T-cell (primary cell): Measurements from ENCODE around the gene PKM. TPM values are rescaled to one million over a fixed set of nuclear protein-coding genes. Genes with fewer than 3 reads are reported as not detected.

Experiments used
- ATAC-seq, 4 experiments: fragments of 200-7000 bp in 3 of 4; fragments of 150-1000 bp in 1 of 4; cut with Tn5 transposase; replicated peaks in 1 of 4; 1 replicate in 3 of 4; 2 replicates in 1 of 4; pipeline ENCODE4 v1.10.0; 2021; ENCODE audit warnings: moderate library complexity in 3 of 4, mild to moderate bottlenecking in 2 of 4, moderate number of reproducible peaks in 1 of 4
- CTCF ChIA-PET, 2 donors: fragments of 300-600 bp; sonication (Branson Sonifier 250); formaldehyde crosslinking; loops; one replicate each; lab custom pipeline; 2022; ENCODE audit warnings: antibody characterized with exemption in 2 of 2; lab: Charles Lee
- POLR2A ChIA-PET, 2 donors: fragments of 300-600 bp; sonication (Branson Sonifier 250); formaldehyde crosslinking; loops; one replicate each; lab custom pipeline; 2022; ENCODE audit warnings: antibody characterized with exemption in 2 of 2; lab: Charles Lee
- DNase-seq, 35 experiments: peaks; one replicate each; pipeline versions ENCODE4 v3.0.0 to v3.0.0-alpha.2; 2013 to 2023
- H3K27ac ChIP-seq: one replicate; pipeline ENCODE4 v1.5.1; 2013; ENCODE audit warnings: low read length
- H3K27me3 ChIP-seq, 2 experiments: replicated peaks in 1 of 2; 1 replicate in 1 of 2; 2 replicates in 1 of 2; pipeline versions ENCODE4 v1.6.1 to v1.7.0; 2013; ENCODE audit warnings: low read length in 1 of 2, mixed read lengths in 1 of 2; ENCODE audit not compliant: control insufficient read depth in 2 of 2, insufficient read depth in 2 of 2; ENCODE audit errors: extremely low read depth in 1 of 2
- H3K36me3 ChIP-seq, 2 donors: 1 replicate in 1 of 2; 2 replicates in 1 of 2; pipeline versions ENCODE4 v1.6.1 to v1.7.0; 2013; ENCODE audit warnings: low read length in 1 of 2; ENCODE audit not compliant: control insufficient read depth in 2 of 2, insufficient read depth in 1 of 2; ENCODE audit errors: extremely low read depth in 1 of 2
- H3K4me1 ChIP-seq, 2 experiments: 1 replicate in 1 of 2; 2 replicates in 1 of 2; pipeline versions ENCODE4 v1.6.1 to v1.7.0; 2013; ENCODE audit warnings: low read length in 2 of 2, mixed read lengths in 1 of 2; ENCODE audit not compliant: insufficient read depth in 2 of 2, control insufficient read depth in 1 of 2; ENCODE audit errors: extremely low read depth in 1 of 2
- H3K4me3 ChIP-seq, 2 donors: 1 replicate in 1 of 2; 2 replicates in 1 of 2; pipeline versions ENCODE4 v1.5.1 to v1.7.0; 2013; ENCODE audit warnings: mild to moderate bottlenecking in 2 of 2, low read length in 1 of 2, moderate library complexity in 1 of 2; ENCODE audit not compliant: control insufficient read depth in 1 of 2; ENCODE audit errors: extremely low read depth in 1 of 2
- H3K9me3 ChIP-seq: 2 replicates; pipeline ENCODE4 v1.7.0; 2013
- H3K27ac Mint-ChIP-seq, 2 donors: one replicate each; pipeline ENCODE4 v1.8.0; 2020 to 2021; ENCODE audit warnings: mild to moderate bottlenecking in 2 of 2, mixed read lengths in 2 of 2
- H3K27me3 Mint-ChIP-seq, 2 donors: one replicate each; pipeline ENCODE4 v1.8.0; 2021 to 2022; ENCODE audit warnings: mixed read lengths in 2 of 2
- H3K36me3 Mint-ChIP-seq: one replicate; pipeline ENCODE4 v1.8.0; 2021; ENCODE audit warnings: mixed read lengths
- H3K4me1 Mint-ChIP-seq, 3 donors: one replicate each; pipeline ENCODE4 v1.8.0; 2020 to 2022; ENCODE audit warnings: mixed read lengths in 3 of 3, mild to moderate bottlenecking in 1 of 3
- H3K4me3 Mint-ChIP-seq, 3 donors: one replicate each; pipeline ENCODE4 v1.8.0; 2020 to 2022; ENCODE audit warnings: mild to moderate bottlenecking in 3 of 3, mixed read lengths in 3 of 3, moderate library complexity in 3 of 3
- H3K9me3 Mint-ChIP-seq, 3 donors: one replicate each; pipeline ENCODE4 v1.8.0; 2020 to 2022; ENCODE audit warnings: mixed read lengths in 3 of 3
- WGBS: methylation state at CpG from one replicate; pipeline ENCODE4 v1.1.5; 2013; ENCODE audit warnings: missing lambda C conversion rate; ENCODE audit not compliant: insufficient coverage; 5-methylcytosine and 5-hydroxymethylcytosine counted together
- total RNA-seq, 35 experiments: library from RNA in 6 of 35; stranded (reverse) in 6 of 35; fragments of 120-200 nt in 1 of 35; gene quantifications; one replicate each; pipeline versions ENCODE4 v1.2.1 to v1.2.4 and lab custom pipeline; 2013 to 2026

The PKM gene
- total RNA-seq, 5 donors from 2014 or later (not counting 1 experiment from before 2014, with no cell fraction given), result 293 to 412 (median 370) TPM

DNA sequence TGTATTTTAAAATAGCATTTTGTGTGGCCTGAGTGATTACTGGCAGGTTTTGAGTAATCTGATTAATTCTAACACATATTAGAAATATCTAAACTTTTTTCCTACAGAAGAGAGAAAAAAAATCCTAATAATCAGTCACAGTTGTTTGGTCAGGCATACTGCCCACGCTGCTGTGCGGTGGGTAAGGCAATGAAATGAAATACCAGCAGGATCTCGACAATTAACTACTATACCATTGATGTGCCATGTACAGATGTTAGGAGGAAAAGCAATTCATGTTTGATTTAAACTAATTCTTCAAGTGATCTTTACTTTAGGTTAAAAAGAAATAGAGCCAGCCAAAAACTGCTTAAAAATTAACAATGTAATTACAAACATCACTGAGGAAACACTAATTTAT lies 38.6 kb downstream of the PKM start:
- Mint-ChIP-seq H3K9me3 (no peaks in the 10 kb centered on the region), H3K27ac (peak overlapping the region in 1 of 2 donors; percentile 36), H3K27me3 (peaks cover 21 to 27% of the 10 kb centered on the region in 2 donors), H3K4me3 (no peak overlapping the region), H3K4me1 (peaks cover 0 to 6% (median 2%) of the 10 kb centered on the region in 3 donors), H3K36me3 (no peaks in the 10 kb centered on the region)
- ChIA-PET CTCF (no interaction called here), POLR2A (no interaction called here)
- DNase-seq, result no peak
- Histone ChIP-seq H3K4me1 (peaks cover 0 to 6% of the 10 kb centered on the region in 2 experiments), H3K27ac (no peak overlapping the region), H3K4me3 (no peak overlapping the region), H3K36me3 (no peaks in the 10 kb centered on the region), H3K9me3 (no peaks in the 10 kb centered on the region), H3K27me3 (peaks cover 0 to 30% of the 10 kb centered on the region in 2 experiments)
- WGBS, result no CpG with 5 or more reads among the region's 3 CpGs
- no peak for ATAC-seq

DNA sequence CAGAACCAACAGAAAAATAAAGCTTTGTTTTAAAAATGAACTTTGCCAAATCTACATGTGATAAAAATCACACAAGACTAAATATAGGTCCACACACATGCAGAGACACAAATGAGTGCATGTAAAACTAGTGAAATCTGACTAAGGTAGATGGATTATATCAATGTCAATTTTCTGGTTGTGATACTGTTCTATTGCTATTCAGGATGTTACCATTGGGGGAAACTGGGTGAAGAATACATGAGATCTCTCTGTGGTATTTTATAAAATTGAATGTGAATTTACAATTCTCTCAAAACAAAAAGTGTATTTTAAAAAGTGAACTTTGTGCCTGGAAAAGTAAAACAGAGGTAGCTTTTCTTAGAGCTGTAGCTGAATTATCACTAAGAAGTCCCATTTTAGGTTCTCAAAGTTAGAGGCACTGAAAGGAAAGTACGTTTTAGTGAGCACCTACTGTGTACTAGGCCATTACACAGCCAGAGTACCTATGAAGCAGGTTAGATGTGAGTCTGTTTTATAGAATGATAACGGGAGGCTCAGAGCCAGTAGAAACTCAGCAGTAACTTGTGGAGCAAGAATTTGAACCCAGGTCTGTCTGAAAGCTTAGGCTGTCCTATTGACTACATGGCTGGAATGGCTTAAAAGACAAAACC lies 41.6 kb downstream of the PKM start:
- no peaks in the 10 kb centered on the region for H3K4me1 Mint-ChIP-seq
- no peaks in the 10 kb centered on the region for H3K36me3 Mint-ChIP-seq
- Histone ChIP-seq H3K4me1 (no peaks in the 10 kb centered on the region), H3K9me3 (no peaks in the 10 kb centered on the region), H3K4me3 (no peak overlapping the region), H3K27ac (no peak overlapping the region), H3K27me3 (peaks cover 4 to 13% of the 10 kb centered on the region in 2 experiments), H3K36me3 (no peaks in the 10 kb centered on the region)
- ATAC-seq (no peak), DNase-seq (no peak)
- ChIA-PET CTCF (no interaction called here), POLR2A (interaction anchor here in 1 of 2 donors (0.7 kb wide), 1 partner anchor 10 kb away, joined by 4 read pairs; no protein-coding TSS in a partner anchor)
- no peak overlapping the region for H3K4me3 Mint-ChIP-seq
- peaks cover 18 to 20% of the 10 kb centered on the region in 2 donors for H3K27me3 Mint-ChIP-seq
- no peaks in the 10 kb centered on the region for H3K9me3 Mint-ChIP-seq
- H3K27ac Mint-ChIP-seq, result no peak overlapping the region
- WGBS, result 100% methylated on average over 1 of the region's 2 CpGs

DNA sequence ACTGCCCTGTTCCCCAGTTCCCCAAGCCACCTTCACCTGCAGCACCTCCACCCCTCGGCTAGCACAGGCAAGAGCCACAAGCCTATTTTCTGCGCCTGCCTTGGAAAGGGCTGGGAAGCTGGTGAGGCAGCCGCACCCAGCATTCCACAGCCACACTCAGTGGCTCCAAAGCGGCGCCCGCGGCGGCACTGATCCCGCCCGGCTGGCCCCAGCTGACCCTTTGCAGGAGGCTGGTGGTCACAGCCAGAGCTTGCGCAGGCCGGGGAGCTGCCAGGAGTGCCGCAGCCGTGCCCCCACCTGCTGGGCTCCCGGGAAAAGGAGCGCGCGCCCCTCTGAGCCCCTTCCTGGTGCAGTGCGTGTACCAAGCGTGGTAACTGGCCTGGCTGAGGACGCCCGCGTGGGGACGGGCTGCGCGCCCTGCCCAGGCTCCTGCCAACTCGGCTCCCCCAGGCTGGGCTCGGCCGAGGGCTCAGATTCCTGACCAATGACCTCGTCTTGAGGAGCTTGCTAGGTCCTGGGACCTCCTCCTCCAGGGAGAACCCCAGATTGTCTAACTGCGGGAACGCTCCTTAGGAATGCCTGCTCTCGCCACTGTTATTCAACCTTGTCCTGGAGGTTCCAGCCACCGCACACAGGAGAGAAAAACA lies 46.7 kb downstream of the PKM start:
- H3K9me3 Mint-ChIP-seq, result no peaks in the 10 kb centered on the region
- Histone ChIP-seq H3K9me3 (no peaks in the 10 kb centered on the region), H3K4me3 (no peak overlapping the region), H3K4me1 (peaks cover 0 to 2% of the 10 kb centered on the region in 2 experiments), H3K27ac (no peak overlapping the region), H3K36me3 (no peaks in the 10 kb centered on the region), H3K27me3 (peaks cover 8 to 39% of the 10 kb centered on the region in 2 experiments)
- peaks cover 33 to 43% of the 10 kb centered on the region in 2 donors for H3K27me3 Mint-ChIP-seq
- WGBS, result 10% methylated on average over 30 of the region's 34 CpGs
- H3K36me3 Mint-ChIP-seq, result no peaks in the 10 kb centered on the region
- no peak for DNase-seq
- POLR2A ChIA-PET, result no interaction called here
- CTCF ChIA-PET, result no interaction called here
- no peak overlapping the region for H3K27ac Mint-ChIP-seq
- H3K4me1 Mint-ChIP-seq, result no peaks in the 10 kb centered on the region
- ATAC-seq, result no peak
- no peak overlapping the region for H3K4me3 Mint-ChIP-seq

DNA sequence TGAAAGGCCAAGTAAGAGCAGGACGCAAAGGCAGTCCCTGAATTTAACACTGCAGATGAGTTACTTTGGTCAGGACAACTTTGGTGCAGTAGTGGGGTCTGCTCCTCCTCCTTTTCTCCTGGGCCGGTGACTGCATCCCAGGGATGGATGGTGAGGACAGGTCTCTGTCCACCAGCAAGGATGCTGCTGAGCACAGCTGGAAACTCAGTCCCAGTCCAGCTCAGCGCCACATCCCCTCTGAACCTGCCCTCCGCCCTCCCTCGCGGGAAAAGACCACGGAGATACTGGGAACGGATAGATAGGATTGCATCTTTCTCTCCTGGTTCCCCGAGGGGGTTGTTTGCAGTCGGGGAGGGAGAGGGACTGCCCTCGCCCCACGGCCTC lies 47.2 kb downstream of the PKM start:
- ChIA-PET POLR2A (no interaction called here), CTCF (no interaction called here)
- H3K4me3 ChIP-seq, result no peak overlapping the region
- no peaks in the 10 kb centered on the region for H3K9me3 ChIP-seq
- Mint-ChIP-seq H3K36me3 (no peaks in the 10 kb centered on the region), H3K27me3 (peaks cover 31 to 43% of the 10 kb centered on the region in 2 donors), H3K9me3 (no peaks in the 10 kb centered on the region), H3K4me1 (no peaks in the 10 kb centered on the region), H3K27ac (no peak overlapping the region), H3K4me3 (no peak overlapping the region)
- H3K4me1 ChIP-seq, result peaks cover 0 to 2% of the 10 kb centered on the region in 2 experiments
- WGBS, result 79% methylated on average over 7 of the region's 12 CpGs
- peaks cover 8 to 43% of the 10 kb centered on the region in 2 experiments for H3K27me3 ChIP-seq
- DNase-seq, result no peak
- no peak for ATAC-seq
- no peak overlapping the region for H3K27ac ChIP-seq
- no peaks in the 10 kb centered on the region for H3K36me3 ChIP-seq

DNA sequence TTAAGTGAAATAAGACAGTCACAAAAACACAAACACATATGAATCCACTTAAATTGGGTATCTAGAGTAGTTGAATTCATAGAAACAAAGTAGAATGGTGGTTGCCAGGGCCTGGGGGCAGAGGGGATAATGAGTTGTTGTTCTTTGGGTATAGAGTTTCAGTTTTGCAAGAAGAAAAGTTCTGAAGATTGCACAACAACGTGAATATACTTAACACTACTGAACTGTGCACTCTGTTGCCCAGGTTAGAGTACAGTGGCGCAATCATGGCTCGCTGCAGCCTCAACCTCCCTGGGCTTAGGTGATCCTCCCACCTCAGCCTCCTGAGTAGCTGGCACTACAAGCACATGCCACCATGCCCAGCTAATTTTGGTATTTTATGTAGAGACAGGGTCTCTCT lies 48.3 kb downstream of the PKM start:
- no CpG with 5 or more reads among the region's 3 CpGs for WGBS
- no peak overlapping the region for H3K4me3 ChIP-seq
- H3K9me3 ChIP-seq, result no peaks in the 10 kb centered on the region
- ATAC-seq (no peak), DNase-seq (no peak)
- no peak overlapping the region for H3K27ac ChIP-seq
- ChIA-PET CTCF (no interaction called here), POLR2A (no interaction called here)
- peaks cover 8 to 40% of the 10 kb centered on the region in 2 experiments for H3K27me3 ChIP-seq
- Mint-ChIP-seq H3K9me3 (no peaks in the 10 kb centered on the region), H3K27me3 (peaks cover 31 to 39% of the 10 kb centered on the region in 2 donors), H3K4me3 (no peak overlapping the region), H3K27ac (no peak overlapping the region), H3K4me1 (no peaks in the 10 kb centered on the region), H3K36me3 (no peaks in the 10 kb centered on the region)
- no peaks in the 10 kb centered on the region for H3K36me3 ChIP-seq
- peaks cover 0 to 2% of the 10 kb centered on the region in 2 experiments for H3K4me1 ChIP-seq

DNA sequence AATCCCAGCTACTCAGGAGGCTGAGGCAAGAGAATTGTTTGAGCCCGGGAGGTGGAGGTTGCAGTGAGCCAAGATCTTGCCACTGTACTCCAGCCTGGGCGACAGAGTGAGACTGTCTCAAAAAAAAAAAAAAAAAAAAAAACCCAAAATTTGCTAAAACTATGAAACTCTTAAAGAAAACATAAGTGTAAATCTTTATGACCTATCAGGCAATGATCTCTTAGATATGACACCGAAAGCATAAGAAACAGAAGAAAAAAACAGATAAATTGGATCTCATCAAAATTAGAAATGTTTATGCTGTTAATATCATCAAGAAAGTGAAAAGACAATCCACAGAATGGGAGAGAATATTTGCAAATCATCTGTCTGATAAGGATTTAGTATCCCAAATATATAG lies 48.7 kb downstream of the PKM start:
- Histone ChIP-seq H3K4me3 (no peak overlapping the region), H3K4me1 (peaks cover 0 to 2% of the 10 kb centered on the region in 2 experiments), H3K9me3 (no peaks in the 10 kb centered on the region), H3K36me3 (no peaks in the 10 kb centered on the region), H3K27ac (no peak overlapping the region), H3K27me3 (peaks cover 8 to 40% of the 10 kb centered on the region in 2 experiments)
- CTCF ChIA-PET, result no interaction called here
- Mint-ChIP-seq H3K9me3 (no peaks in the 10 kb centered on the region), H3K27ac (no peak overlapping the region), H3K27me3 (peaks cover 31 to 39% of the 10 kb centered on the region in 2 donors), H3K4me3 (no peak overlapping the region), H3K36me3 (no peaks in the 10 kb centered on the region), H3K4me1 (no peaks in the 10 kb centered on the region)
- WGBS, result no CpG with 5 or more reads among the region's 3 CpGs
- DNase-seq (no peak), ATAC-seq (no peak)
- POLR2A ChIA-PET, result no interaction called here
